HG03025 (cell line): ENCODE data around the gene CHI3L1.

Experiments used
- ATAC-seq: cut with Tn5 transposase; IDR thresholded peaks from one replicate; pipeline ENCODE4 v1.9.1; 2021; ENCODE audit warnings: mild to moderate bottlenecking, moderate library complexity; ENCODE audit not compliant: unreplicated experiment, low FRiP score

The CHI3L1 gene

DNA sequence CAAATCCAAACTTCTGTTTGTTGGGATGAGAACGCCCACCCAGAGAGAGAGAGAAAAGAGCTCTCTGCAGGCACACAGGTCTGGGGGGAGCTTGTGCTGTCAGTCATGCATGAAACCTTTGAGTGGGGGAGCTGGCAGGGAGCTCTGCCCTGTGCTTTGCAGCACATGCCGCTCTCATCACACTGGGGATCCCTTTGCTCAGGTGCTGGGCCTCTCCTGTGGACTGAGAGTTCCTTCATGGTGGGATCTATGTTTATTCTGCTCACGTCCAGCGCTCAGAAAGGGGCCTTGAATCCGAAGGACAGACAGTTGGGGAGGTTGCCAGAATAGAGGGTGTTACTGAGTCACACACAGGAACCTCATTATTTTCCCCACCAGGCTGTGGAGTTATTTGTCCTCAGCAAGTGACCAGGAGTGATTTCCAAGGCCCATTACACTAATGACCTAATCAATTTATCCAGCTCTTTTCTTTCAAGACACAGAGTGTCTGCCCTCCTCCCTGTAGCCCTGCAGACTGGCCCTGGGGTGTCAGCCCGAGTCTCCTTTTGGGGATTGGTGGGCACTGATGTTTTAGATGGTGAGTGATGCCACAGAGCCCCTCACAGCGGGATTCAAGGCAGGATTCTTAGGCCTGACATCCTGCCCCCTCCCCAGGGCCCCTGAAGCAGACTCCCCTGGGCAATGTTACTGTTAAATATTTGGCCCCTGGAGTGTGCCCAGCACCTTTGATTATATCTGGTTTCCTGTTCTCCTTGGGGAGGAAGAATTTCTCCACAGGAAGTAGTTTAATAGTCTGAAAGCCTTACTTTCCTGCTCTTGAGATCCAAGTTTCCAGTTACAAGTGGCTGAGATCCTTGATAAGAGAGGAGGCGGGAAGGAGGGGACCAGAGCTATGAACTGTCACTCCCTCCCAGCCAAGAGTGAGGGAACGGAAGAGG, 33.2 kb downstream of the CHI3L1 start:
- no peak for ATAC-seq

DNA sequence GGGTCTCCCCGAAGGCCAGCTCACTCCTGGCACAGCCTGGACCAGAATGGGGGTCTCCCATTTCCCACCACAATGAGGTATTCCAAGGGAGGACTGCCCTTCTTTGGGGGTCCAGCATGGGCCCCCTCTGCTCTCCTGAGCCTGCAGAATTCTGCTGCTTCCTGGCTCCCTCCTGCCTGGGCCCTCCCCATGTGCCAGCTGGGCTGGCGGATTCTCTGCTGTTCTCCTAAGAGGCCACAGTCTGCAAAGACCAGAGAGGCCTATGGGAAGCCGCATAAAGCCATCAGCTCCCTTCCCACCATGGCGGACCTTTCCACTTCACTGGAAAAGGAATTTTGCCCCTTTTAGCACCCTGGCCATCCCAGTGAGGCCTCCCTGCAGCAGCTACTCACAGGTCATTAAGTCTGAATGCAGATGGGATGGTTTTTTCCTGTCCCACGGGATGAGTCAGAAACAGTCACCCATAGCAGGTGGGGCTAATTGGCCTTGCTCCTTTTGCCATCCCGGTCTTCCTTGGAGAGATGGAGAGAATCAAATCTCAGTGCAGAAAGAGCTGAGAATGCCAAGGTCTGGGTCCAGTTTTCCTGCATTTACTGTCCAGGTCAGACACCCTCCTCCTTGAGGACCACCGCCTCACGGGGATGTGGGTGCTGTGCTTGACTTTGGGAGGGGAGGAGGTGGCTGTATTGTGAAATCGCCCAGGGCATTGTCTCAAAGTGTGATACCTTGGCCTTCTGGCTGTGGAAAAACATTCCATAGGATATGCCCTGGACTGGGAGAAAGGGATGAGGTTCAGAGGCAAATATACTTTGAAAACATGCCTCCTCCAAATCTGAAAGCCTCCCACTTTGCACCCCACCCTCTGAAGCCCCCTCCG, 34.1 kb downstream of the CHI3L1 start:
- ATAC-seq, result no peak

- no peak for ATAC-seq
Observed at GRCh38 chr1:203151362-203152157, 34.9 kb downstream of the CHI3L1 start.

DNA sequence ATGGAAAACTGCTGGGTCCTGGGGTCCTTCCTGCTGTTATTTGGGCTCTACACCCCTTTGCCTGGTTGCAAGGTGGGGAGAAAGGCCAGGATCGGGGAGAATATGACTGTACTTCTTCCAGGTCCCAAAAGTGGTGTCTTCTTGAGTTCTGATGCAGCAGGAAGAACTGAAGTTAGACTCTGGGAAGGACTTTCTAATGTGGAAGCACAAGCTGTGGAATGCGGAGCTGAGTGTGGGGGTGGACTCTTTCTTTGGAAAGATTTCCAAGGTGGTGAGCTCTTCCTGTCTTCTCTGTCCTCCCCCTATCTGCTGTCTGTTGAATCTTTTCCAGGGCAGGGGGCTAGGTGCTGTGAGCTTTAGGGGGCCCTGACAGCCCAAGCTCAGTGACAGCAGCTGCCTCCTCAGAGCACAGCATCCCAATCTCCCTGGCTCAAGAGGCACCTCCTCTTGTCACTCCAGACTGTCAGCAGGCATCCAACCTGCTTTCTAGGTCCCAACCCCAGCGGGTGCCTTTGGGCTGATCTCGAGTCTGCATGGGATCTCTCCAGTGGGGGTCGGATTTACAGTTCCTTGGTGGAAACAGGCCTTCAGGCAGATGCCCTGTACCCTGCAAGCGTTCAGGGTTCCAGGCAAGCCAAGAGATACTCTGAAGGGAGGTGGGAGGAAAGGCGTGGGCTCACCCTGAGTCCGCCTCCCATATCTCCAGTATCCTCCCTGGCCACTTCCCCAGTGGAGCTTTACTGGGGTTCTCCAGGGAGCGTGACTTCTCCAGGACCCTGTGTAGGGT, 35.8 kb downstream of the CHI3L1 start:
- ATAC-seq, result no peak

- no peak for ATAC-seq
Observed at GRCh38 chr1:203149188-203149840, 37.2 kb downstream of the CHI3L1 start.

DNA sequence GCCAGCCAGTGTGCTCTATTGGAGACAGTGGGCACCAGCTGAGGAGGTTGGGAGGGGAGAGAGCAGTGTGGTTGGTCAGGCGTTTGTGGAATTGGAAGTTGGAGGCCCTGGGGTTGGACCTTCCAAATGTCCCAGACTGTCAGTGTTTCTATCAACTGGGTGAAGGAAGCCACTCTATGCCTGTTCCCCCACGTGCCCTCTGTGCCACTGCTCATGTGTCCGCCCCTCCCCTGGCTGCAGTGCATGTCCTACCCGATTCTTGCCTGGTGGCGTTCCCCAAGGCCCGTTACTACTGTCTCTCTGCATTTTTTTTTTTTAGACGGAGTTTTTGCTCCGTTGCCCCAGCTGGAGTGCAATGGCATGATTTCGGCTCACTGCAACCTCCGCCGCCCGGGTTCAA, 37.9 kb downstream of the CHI3L1 start:
- ATAC-seq, result no peak

GRCh38 chr1:203148127-203148526, 38.4 kb downstream of the CHI3L1 start:
- ATAC-seq, result no peak

DNA sequence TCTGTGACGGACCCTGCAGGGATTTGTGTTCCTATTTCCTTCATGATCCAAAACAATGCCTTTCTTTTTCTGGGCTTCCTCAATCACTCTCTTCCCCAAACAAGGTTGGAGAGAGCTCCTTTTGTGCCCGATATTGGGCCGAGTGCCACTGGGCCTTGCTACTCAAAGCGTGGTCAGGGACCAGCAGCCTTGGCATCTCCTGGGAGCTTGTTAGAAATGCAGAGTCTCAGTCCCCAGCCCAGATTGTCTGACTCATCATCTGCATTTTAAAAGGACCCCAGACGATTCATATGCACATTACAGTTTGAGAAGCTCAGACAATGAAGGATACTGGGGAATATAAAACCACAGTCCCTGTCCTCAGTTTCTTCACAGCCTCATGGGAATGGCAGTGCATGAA, 39.1 kb downstream of the CHI3L1 start:
- no peak for ATAC-seq

DNA sequence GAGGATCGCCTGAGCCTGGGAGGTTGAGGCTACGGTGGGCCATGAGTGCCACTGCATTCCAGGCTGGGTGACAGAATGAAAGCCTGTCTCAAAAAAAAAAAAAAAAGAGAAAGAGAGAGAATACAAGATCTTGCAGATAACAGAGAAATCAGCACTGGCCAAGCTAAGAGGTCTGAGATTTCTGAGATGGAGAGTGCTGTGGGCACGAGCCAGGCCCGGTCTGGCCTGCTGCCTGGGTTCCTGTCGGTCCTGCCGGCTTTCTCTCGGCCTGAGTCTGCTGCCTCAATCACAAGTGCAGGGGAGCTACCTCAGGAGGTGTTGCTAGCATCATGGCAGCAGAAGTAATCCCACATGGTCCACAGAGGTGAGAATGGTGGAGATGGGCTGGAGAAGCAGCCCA, 40.0 kb downstream of the CHI3L1 start:
- no peak for ATAC-seq

- ATAC-seq, result no peak
Observed at GRCh38 chr1:203146042-203146369, 40.5 kb downstream of the CHI3L1 start.

DNA sequence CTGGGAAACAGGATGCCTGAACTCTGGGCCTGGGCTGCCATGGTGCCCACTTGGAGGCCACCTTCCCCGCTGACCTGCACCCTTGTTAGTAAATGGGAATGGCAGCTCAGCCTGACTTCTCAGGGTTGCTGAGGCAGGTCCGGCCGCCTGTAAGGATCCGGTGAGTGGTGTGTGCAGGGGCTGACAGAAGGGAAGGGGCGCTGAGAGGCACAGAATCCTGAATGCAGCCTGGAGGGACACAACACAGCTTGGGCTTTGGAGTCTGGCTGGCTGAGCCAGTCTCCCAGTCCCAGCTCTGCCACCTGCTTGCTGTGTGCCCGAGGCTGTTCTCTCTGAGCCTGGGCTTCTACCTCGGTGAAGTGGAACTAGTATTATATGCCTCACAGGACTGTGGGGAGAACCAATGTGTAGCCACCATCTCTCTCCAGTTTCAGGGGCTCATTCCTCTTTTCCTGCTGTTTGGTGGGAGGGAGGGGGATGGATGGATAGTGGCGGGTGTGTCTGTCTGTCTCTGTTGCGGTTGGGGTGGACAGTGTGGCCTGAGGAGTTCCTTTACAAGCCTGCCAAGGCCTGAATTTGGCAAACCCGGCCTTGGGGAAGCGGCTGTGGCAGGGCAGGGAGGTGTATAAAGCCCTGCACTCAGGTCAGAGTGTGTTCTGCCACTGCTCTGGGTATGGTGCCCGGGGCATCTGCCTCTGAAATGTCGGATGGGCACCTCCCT, 41.0 kb downstream of the CHI3L1 start:
- no peak for ATAC-seq

GRCh38 chr1:203144661-203145060, 41.8 kb downstream of the CHI3L1 start:
- no peak for ATAC-seq

DNA sequence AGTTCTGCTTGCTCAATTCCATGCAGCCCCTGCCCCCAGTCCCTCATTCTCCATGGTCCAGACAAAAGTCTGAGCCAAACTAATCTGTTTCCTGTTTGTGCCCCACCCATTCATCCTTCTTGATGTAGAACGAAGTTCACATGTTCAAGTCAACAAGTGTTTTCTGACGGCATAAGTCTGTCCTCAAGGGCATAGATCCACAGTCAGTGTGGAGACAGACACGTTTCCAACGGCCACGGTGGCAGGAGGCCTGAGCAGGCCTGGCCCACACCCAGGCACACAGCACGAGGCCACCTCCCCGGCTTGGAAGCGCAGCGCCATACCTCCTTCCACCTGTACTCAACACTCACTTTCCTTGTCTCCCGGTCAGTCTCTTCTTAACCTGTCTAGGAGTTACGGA, 42.9 kb downstream of the CHI3L1 start:
- no peak for ATAC-seq

DNA sequence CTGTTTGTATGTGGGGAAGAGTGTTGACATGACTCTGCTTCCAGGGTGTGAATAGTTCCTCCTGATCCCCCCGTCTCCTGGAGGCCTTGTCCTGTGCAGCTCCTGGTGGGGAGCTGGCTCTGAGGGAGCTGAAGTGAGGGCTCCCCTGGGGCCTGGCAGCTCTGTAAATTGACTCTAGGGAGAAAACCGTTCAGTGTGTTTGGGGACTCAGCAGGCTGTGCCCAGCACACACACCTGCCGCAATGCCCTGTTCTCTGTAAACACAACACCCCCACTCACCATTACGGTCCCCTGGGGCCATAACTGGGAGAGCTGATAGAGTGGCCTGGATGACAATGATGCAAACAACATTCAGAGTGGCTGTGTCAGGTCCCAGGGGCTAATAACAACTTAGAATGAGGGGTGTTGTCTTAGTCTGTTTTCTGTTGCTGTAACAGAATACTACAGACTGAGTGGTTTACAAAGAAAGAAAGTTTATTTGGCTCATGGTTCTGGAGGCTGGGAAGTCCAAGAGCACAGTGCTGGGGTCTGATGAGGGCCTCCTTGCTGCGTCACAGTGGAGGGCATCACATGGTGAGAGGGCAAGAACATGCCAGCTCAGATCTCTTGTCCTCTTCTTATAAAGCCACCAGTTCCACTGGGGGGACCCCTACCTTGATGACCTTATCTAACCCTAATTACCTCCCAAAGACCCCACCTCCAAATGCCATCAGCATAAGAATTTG, 43.7 kb downstream of the CHI3L1 start:
- ATAC-seq, result no peak

- no peak for ATAC-seq
Observed at GRCh38 chr1:203142124-203142523, 44.4 kb downstream of the CHI3L1 start.

GRCh38 chr1:203140743-203141520, 45.6 kb downstream of the CHI3L1 start:
- no peak for ATAC-seq

DNA sequence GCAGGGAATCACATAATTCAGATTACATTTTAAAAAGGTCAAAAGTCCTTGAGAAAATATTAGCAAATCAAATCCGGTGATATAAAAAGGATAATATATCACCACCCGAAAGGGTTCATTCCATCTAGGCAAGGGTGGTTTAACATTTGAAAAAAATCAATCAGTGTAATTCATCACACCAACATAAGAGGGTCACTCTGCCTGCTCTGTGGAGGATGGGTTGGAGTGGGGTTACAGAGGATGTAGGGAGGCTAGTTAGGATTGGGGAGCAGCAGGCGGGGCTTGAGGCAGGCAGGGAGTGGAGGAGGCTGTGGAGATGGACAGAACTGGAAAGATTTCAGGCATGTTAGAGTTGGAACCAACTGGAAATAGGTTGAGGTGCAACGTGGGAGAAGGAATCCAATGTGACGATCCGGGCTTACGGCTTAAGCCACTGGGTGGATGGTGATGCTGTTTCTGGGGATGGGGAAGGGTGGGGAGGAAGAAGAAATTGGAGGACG, 46.5 kb downstream of the CHI3L1 start:
- no peak for ATAC-seq
